ENCODE results near the gene TELO2. TPM values are rescaled to one million over a fixed set of nuclear protein-coding genes. Genes with fewer than 3 reads are reported as not detected.

TELO2 gene
- total and polyA plus RNA-seq, 11 donors = 11.8 to 29.6 (median 17.0) TPM

DNA sequence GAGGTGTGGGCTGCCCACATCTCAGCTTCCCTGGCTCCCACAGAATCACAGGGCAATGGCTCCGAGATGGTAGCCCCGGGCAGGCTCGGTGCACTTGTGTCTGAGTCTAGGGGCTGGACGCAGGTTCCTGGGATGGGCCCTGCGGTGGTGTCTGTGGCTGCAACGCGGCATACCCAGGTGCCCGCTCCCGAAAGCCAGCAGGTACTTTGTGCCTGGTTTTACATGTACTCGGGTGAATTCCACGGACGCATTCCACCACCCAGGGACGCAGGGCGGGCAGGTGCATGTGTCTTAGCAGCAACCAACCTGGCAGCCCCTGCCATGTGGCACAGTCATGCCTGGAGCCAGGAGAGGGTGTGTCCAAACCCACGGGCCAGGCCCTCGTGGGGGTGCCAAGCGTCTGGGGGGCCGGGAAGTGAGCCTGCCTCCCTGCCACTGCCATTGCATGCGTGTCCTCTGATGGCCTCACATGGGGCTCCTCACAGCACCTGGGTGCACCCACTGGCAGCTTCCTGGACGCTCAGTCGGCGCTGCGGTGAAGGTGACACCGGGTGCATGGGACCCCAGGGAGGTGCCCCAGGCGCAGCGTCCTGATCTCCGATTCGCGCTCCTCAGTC lies 35.9 kb downstream of the TELO2 start:
- TF ChIP-seq, protein P1, sequence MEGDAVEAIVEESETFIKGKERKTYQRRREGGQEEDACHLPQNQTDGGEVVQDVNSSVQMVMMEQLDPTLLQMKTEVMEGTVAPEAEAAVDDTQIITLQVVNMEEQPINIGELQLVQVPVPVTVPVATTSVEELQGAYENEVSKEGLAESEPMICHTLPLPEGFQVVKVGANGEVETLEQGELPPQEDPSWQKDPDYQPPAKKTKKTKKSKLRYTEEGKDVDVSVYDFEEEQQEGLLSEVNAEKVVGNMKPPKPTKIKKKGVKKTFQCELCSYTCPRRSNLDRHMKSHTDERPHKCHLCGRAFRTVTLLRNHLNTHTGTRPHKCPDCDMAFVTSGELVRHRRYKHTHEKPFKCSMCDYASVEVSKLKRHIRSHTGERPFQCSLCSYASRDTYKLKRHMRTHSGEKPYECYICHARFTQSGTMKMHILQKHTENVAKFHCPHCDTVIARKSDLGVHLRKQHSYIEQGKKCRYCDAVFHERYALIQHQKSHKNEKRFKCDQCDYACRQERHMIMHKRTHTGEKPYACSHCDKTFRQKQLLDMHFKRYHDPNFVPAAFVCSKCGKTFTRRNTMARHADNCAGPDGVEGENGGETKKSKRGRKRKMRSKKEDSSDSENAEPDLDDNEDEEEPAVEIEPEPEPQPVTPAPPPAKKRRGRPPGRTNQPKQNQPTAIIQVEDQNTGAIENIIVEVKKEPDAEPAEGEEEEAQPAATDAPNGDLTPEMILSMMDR (IDR thresholded peaks at IDR 0.05) = no peak
- no peak for TF ChIP-seq POLR2A (IDR thresholded peaks at IDR 0.05)
- no peaks in the 10 kb centered on the region for H3K9me3 ChIP-seq
- peak in 1 of 5 donors; percentile 23 for DNase-seq

DNA sequence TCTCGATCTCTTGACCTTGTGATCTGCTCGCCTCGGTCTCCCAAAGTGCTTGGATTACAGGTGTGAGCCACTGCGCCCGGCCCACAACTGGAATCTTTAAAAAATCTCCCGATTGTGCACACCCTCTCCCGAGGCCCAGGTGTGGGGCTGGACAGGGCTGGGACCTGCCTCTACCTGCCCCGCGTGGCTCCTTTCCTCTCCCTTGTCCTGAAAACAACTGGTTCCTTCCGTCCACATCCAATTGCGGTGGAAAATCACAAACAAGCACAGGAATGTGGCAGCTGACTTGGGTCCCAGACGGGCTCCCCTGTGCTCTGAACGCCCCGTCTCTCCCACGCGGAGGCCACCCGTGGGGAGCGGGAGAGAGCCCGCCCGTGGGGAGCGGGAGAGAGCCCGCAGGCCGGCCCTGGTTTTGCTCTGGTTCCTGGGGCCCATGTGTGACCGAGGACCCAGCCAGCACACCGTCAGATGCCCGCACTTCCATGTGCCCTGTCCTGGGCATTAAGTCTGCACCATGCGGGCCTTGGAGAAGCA lies 37.3 kb downstream of the TELO2 start:
- 77 to 86% (median 80%) methylated on average over 23 to 27 of the region's 27 CpGs for WGBS, 4 donors

More for the DNA sequence above, 35.9 kb downstream of the TELO2 start:
- Histone ChIP-seq H3K27ac (peak overlapping the region in 4 of 12 donors; percentile 95 to 99 (median 96)), H3K27me3 (peaks cover 0 to 5% (median 0%) of the 10 kb centered on the region in 9 donors), H3K4me1 (peaks cover 14 to 69% (median 58%) of the 10 kb centered on the region in 12 donors), H3K4me3 (no peak overlapping the region), H3K36me3 (no peaks in the 10 kb centered on the region)
- no peak for ATAC-seq
- WGBS, 4 donors = 88 to 94% (median 92%) methylated on average over 26 to 29 of the region's 29 CpGs
- intact Hi-C loops (cut with DNase I) = loop anchor here in 1 of 10 donors (5.0 kb wide), 1 partner anchor 37 kb away; the partner anchor contains the start of gene TELO2

DNA sequence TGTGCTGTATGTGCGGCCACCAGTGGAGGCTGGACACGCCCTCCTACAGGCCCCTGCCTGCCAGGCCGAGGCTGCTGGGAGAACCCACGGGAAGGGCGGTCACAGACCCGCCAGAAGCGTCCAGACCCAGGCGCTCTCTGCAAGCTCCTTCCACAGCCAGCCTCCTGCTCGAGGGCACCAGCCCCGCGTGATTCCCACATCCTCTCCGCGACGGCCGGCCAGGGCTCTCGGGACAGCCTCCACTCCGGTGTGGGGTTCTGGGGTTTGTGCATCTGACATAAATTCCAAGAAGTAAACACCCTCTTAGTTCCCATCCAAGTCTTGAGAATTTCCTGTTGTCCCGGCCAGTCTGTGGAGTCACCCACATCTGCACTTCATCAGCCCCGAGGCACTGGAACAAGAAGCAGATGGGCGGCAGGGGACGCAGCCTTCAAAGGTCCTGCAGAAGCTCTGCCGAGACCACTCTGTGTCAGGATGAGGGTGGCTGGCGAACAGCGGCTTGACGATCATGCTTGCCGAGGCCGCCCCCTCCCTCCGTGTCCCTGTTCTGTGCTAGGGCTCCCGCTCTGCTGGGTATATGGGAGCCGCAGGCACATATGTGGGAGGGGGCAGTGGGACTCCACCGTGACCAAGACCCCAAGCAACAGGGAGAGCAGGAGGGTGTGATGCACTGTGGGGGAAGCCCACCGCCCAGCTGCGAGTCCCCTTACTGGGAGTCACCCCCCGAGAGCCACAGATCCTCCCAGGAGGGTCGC lies 37.9 kb downstream of the TELO2 start:
- ATAC-seq (peak; percentile 11 to 41 (median 33)), DNase-seq (peak; percentile 64 to 85 (median 84))
- Histone ChIP-seq H3K36me3 (peaks cover 0 to 8% (median 2%) of the 10 kb centered on the region in 9 donors), H3K9me3 (no peaks in the 10 kb centered on the region), H3K27me3 (peaks cover 0 to 15% (median 0%) of the 10 kb centered on the region in 9 donors), H3K4me1 (peaks cover 14 to 77% (median 61%) of the 10 kb centered on the region in 12 donors), H3K4me3 (peak overlapping the region in 11 of 12 donors; percentile 6 to 93 (median 88)), H3K27ac (peak overlapping the region; percentile 92 to 99 (median 96))
- intact Hi-C loops (cut with DNase I) = loop anchor here in 4 of 10 donors (1.0 to 5.0 kb wide), 3 partner anchors 39 to 81 kb away; partner anchors contain the start of genes TELO2 (in 2 of the 4), CRAMP1 (in 1 of the 4) and IFT140 (in 1 of the 4)
- TF ChIP-seq, protein P1 (IDR thresholded peaks at IDR 0.05) = peak in 1 of 12 donors; percentile 18
- peak in 1 of 2 donors; percentile 57 for TF ChIP-seq POLR2A (IDR thresholded peaks at IDR 0.05)
- 42 to 71% (median 57%) methylated on average over 13 to 35 of the region's 35 CpGs for WGBS, 4 donors

More for the DNA sequence above, 37.3 kb downstream of the TELO2 start:
- DNase-seq (no peak), ATAC-seq (no peak)
- no peaks in the 10 kb centered on the region for H3K9me3 ChIP-seq
- peaks cover 0 to 1% (median 0%) of the 10 kb centered on the region in 9 donors for H3K36me3 ChIP-seq
- no peak for TF ChIP-seq POLR2A (IDR thresholded peaks at IDR 0.05)
- TF ChIP-seq, protein P1 (IDR thresholded peaks at IDR 0.05) = no peak
- H3K27me3 ChIP-seq = peaks cover 0 to 11% (median 0%) of the 10 kb centered on the region in 9 donors
- H3K27ac ChIP-seq = peak overlapping the region; percentile 92 to 99 (median 96)
- H3K4me3 ChIP-seq = peak overlapping the region in 7 of 12 donors; percentile 9 to 92 (median 88)
- H3K4me1 ChIP-seq = peaks cover 14 to 73% (median 58%) of the 10 kb centered on the region in 12 donors
- intact Hi-C loops (cut with DNase I) = loop anchor here in 3 of 10 donors (5.0 kb wide), 2 partner anchors 38 to 82 kb away; partner anchors contain the start of genes TELO2 (in 2 of the 3), CRAMP1 (in 1 of the 3) and IFT140 (in 1 of the 3)
